ENCODE measurements around the gene ADPRH. TPM values are rescaled to one million over a fixed set of nuclear protein-coding genes. Genes with fewer than 3 reads are reported as not detected.

Gene ADPRH
- total RNA-seq, 1 donor: 7.2 TPM

GRCh38 chr3:119637679-119638477, 58.6 kb downstream of the ADPRH start:
- H3K4me1 ChIP-seq (ENCODE audit: insufficient read depth, low read length): peaks cover 40% of the 10 kb centered on the region

More at GRCh38 chr3:119637679-119638477, 58.6 kb downstream of the ADPRH start:
- Histone ChIP-seq H3K4me2 (ENCODE audit: insufficient read depth, low read length) (peak overlapping the region; percentile 72), H3K27me3 (ENCODE audit: insufficient read depth, low read length) (no peaks in the 10 kb centered on the region), H3K4me3 (ENCODE audit: insufficient read depth, low read length) (peak overlapping the region; percentile 4), H3K36me3 (ENCODE audit: insufficient read depth, low read length) (no peaks in the 10 kb centered on the region), H3K27ac (ENCODE audit: low read depth, low read length) (peak overlapping the region; percentile 98), H3K79me2 (ENCODE audit: insufficient read depth, low read length) (no peaks in the 10 kb centered on the region), H2AFZ (ENCODE audit: low read length) (peak overlapping the region; percentile 71), H4K20me1 (ENCODE audit: insufficient read depth, low read length) (no peaks in the 10 kb centered on the region), H3K9me3 (ENCODE audit: low read depth, low read length) (no peaks in the 10 kb centered on the region)
- TF ChIP-seq CTCF (IDR thresholded peaks at IDR 0.05; ENCODE audit: extremely low read depth, low read depth, low read length): no peak
- peak; percentile 87 for DNase-seq (ENCODE audit: insufficient read length, low spot score, missing footprints)

Other genes with a start within 250 kb of the ADPRH start
- 53.2 and 54.5 TPM in 2 replicates for gene TMEM39A, start 115.9 kb upstream of the ADPRH start, total RNA-seq
- gene POGLUT1, start 110.5 kb upstream of the ADPRH start, total RNA-seq: 17.7 and 19.4 TPM in 2 replicates
- gene TIMMDC1, start 80.9 kb upstream of the ADPRH start, total RNA-seq: 59.4 and 60.1 TPM in 2 replicates
- 2.5 and 3.2 TPM in 2 replicates for gene CD80, start 19.9 kb upstream of the ADPRH start, total RNA-seq
- under 0.01 and 0.36 TPM in 2 replicates for gene PLA1A, start 18.4 kb downstream of the ADPRH start, total RNA-seq
- gene POPDC2, start 81.1 kb downstream of the ADPRH start, total RNA-seq: 1.1 and 1.8 TPM in 2 replicates
- 8.0 and 13.3 TPM in 2 replicates for gene COX17, start 97.9 kb downstream of the ADPRH start, total RNA-seq
- 0.36 and 0.59 TPM in 2 replicates for gene CFAP91, start 123.5 kb downstream of the ADPRH start, total RNA-seq
- gene NR1I2, start 202.6 kb downstream of the ADPRH start, total RNA-seq: 0.36 TPM in 1 of 2 replicates, not detected in the other